CD4-positive, alpha-beta T cell (primary cell): ENCODE measurements around the gene KLC1. TPM values are rescaled to one million over a fixed set of nuclear protein-coding genes. Genes with fewer than 3 reads are reported as not detected.

Experiments
- ATAC-seq: fragments of 200-7000 bp; cut with Tn5 transposase; one replicate; pipeline ENCODE4 v1.10.0; 2022; ENCODE audit warnings: mild to moderate bottlenecking; ENCODE audit not compliant: poor library complexity
- CTCF ChIA-PET: fragments of 350-600 bp; sonication (Branson Sonifier 250); formaldehyde crosslinking; loops from one replicate; lab custom pipeline; 2021; ENCODE audit warnings: antibody characterized with exemption, inconsistent platforms; lab: Charles Lee
- POLR2A ChIA-PET: fragments of 350-600 bp; sonication (Branson Sonifier 250); formaldehyde crosslinking; loops from one replicate; lab custom pipeline; 2021; ENCODE audit warnings: antibody characterized with exemption, inconsistent platforms; lab: Charles Lee
- DNase-seq, 14 experiments: peaks; one replicate each; pipeline ENCODE4 v3.0.0-alpha.2; 2013 to 2020; ENCODE audit warnings: mixed read lengths in 2 of 14
- H3K27ac ChIP-seq, 2 donors: one replicate each; pipeline versions ENCODE4 v1.5.1 to v1.7.0; 2013; ENCODE audit warnings: low read length in 2 of 2, low read depth in 1 of 2, mild to moderate bottlenecking in 1 of 2
- H3K27me3 ChIP-seq, 2 experiments: 1 replicate in 1 of 2; 2 replicates in 1 of 2; pipeline versions ENCODE4 v1.6.1 to v1.7.0; 2013; ENCODE audit warnings: low read length in 2 of 2, control low read depth in 1 of 2, mild to moderate bottlenecking in 1 of 2, moderate library complexity in 1 of 2; ENCODE audit not compliant: insufficient read depth in 2 of 2, control insufficient read depth in 1 of 2
- H3K36me3 ChIP-seq: one replicate; pipeline ENCODE4 v1.6.1; 2013; ENCODE audit warnings: low read length, control low read depth; ENCODE audit not compliant: insufficient read depth
- H3K4me1 ChIP-seq: one replicate; pipeline ENCODE4 v1.6.1; 2013; ENCODE audit warnings: low read length, control low read depth; ENCODE audit not compliant: insufficient read depth
- H3K4me3 ChIP-seq: one replicate; pipeline ENCODE4 v1.5.1; 2013; ENCODE audit warnings: mild to moderate bottlenecking, low read length, moderate library complexity
- H3K9me3 ChIP-seq, 2 experiments: 1 replicate in 1 of 2; 2 replicates in 1 of 2; pipeline versions ENCODE4 v1.6.1 to v1.7.0; 2013; ENCODE audit warnings: low read length in 2 of 2, mild to moderate bottlenecking in 2 of 2, control low read depth in 1 of 2, moderate library complexity in 1 of 2; ENCODE audit not compliant: control insufficient read depth in 1 of 2, insufficient read depth in 1 of 2
- H3K27ac Mint-ChIP-seq: one replicate; pipeline ENCODE4 v1.8.0; 2020; ENCODE audit warnings: mixed read lengths
- H3K27me3 Mint-ChIP-seq: one replicate; pipeline ENCODE4 v1.8.0; 2021; ENCODE audit warnings: mixed read lengths
- H3K36me3 Mint-ChIP-seq: one replicate; pipeline ENCODE4 v1.8.0; 2021; ENCODE audit warnings: low read depth, mixed read lengths
- H3K4me1 Mint-ChIP-seq: one replicate; pipeline ENCODE4 v1.8.0; 2021; ENCODE audit warnings: low read depth, mixed read lengths
- H3K4me3 Mint-ChIP-seq: one replicate; pipeline ENCODE4 v1.8.0; 2020; ENCODE audit warnings: mild to moderate bottlenecking, mixed read lengths
- H3K9me3 Mint-ChIP-seq: one replicate; pipeline ENCODE4 v1.8.0; 2020; ENCODE audit warnings: mixed read lengths
- intact Hi-C, 2 experiments: fragments of 100-400 bp; cut with DNase I in 1 of 2; cut with micrococcal nuclease in 1 of 2; formaldehyde crosslinking; loops; one replicate each; pipeline versions ENCODE4 v1.15.1 to v1.9.0; 2023 to 2025; cut with DNase I, micrococcal nuclease
- total RNA-seq, 174 experiments: library from RNA in 2 of 174; stranded (reverse) in 2 of 174; gene quantifications; one replicate each; pipeline ENCODE4 v1.2.3 and lab custom pipeline; 2021 to 2026
- TF ChIP-seq, protein P1 (sequence below): fragments of 200-600 bp; IDR thresholded peaks from one replicate; pipeline ENCODE4 v1.8.0; 2022; ENCODE audit warnings: antibody characterized with exemption, mild to moderate bottlenecking

KLC1 gene
- total RNA-seq, 2 experiments from 2014 or later = 111 to 119 TPM

DNA sequence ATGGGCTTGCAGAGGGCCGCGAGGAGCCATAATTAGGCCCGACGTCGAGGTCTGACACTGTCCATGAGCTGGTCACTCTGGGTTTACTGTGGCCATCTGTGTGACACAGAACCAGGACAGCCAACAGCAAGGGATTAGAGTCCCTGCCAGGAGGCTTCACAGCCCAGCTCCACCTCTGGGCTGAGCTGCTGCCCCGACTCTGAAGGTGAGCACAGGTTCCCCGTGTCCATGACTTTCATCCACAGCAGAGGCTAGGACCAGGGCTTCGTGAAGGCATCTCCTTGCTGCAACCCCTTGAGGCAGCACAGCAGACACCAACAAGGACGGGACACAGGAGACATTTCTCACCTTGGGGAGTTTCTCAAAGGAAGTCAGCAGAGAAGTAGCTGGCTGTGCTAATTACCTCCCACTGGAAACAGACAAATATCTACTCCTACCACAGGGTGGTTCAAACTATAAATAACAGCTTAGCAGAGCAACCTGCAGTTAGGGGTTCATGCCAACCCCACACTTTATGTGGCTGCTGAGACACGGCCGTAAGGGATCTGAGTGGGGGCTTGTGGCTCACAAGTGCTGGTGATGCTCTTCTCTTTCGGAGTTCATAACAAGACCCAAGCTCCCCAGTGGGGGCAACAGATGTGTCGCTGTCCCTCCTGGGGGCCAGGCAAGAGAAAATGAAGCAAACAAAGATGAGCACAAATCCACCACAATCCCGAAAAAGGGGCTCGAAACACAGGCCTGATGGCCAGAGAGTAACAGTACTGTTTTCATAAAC lies 115.8 kb downstream of the KLC1 start:
- no peak overlapping the region for H3K27ac Mint-ChIP-seq
- H3K9me3 Mint-ChIP-seq = no peaks in the 10 kb centered on the region

GRCh38 chr14:103745424-103745823 lies 116.4 kb downstream of the KLC1 start:
- Mint-ChIP-seq H3K9me3 (no peaks in the 10 kb centered on the region), H3K4me3 (no peak overlapping the region), H3K27me3 (no peaks in the 10 kb centered on the region), H3K36me3 (peaks cover 37% of the 10 kb centered on the region), H3K4me1 (peaks cover 11% of the 10 kb centered on the region), H3K27ac (no peak overlapping the region)
- Histone ChIP-seq H3K36me3 (peaks cover 16% of the 10 kb centered on the region), H3K9me3 (no peaks in the 10 kb centered on the region), H3K27me3 (no peaks in the 10 kb centered on the region), H3K4me3 (no peak overlapping the region), H3K4me1 (peaks cover 12% of the 10 kb centered on the region), H3K27ac (no peak overlapping the region)
- no peak for ATAC-seq
- TF ChIP-seq, protein P1, sequence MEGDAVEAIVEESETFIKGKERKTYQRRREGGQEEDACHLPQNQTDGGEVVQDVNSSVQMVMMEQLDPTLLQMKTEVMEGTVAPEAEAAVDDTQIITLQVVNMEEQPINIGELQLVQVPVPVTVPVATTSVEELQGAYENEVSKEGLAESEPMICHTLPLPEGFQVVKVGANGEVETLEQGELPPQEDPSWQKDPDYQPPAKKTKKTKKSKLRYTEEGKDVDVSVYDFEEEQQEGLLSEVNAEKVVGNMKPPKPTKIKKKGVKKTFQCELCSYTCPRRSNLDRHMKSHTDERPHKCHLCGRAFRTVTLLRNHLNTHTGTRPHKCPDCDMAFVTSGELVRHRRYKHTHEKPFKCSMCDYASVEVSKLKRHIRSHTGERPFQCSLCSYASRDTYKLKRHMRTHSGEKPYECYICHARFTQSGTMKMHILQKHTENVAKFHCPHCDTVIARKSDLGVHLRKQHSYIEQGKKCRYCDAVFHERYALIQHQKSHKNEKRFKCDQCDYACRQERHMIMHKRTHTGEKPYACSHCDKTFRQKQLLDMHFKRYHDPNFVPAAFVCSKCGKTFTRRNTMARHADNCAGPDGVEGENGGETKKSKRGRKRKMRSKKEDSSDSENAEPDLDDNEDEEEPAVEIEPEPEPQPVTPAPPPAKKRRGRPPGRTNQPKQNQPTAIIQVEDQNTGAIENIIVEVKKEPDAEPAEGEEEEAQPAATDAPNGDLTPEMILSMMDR = no peak
- CTCF ChIA-PET = no interaction called here
- POLR2A ChIA-PET = no interaction called here
- intact Hi-C loops = no loop called here
- DNase-seq = no peak

More for the DNA sequence above, 115.8 kb downstream of the KLC1 start:
- TF ChIP-seq, protein P1 = no peak
- intact Hi-C loops = no loop called here
- DNase-seq (no peak), ATAC-seq (no peak)
- ChIA-PET CTCF (no interaction called here), POLR2A (no interaction called here)
- Histone ChIP-seq H3K27ac (no peak overlapping the region), H3K9me3 (no peaks in the 10 kb centered on the region), H3K27me3 (no peaks in the 10 kb centered on the region), H3K4me3 (no peak overlapping the region), H3K36me3 (peaks cover 19% of the 10 kb centered on the region), H3K4me1 (peaks cover 12% of the 10 kb centered on the region)
- Mint-ChIP-seq H3K36me3 (peaks cover 38% of the 10 kb centered on the region), H3K4me1 (peaks cover 11% of the 10 kb centered on the region), H3K4me3 (no peak overlapping the region), H3K27me3 (no peaks in the 10 kb centered on the region)

DNA sequence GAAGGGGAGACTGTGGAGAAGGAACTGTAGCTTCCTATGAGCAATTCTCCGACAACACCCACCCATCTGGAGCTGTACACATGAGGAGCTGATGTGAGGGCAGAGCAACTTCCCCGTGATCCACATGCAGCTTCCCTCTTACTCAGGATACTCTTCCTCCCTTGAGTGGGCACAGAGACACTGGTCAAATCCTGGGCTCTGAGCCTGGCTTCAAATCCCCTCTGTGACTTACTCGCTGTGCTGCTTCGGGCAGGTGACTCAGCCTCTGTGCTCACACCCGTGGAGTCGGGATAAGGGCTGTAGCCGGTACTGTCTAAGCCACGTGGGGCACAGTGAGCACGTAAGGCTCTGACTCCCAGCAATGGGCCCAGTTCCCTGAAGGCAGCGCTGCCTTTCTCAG lies 117.7 kb downstream of the KLC1 start:
- Histone ChIP-seq H3K27ac (no peak overlapping the region), H3K4me3 (no peak overlapping the region), H3K27me3 (no peaks in the 10 kb centered on the region), H3K4me1 (peaks cover 12% of the 10 kb centered on the region), H3K9me3 (no peaks in the 10 kb centered on the region), H3K36me3 (peaks cover 14% of the 10 kb centered on the region)
- intact Hi-C loops = no loop called here
- Mint-ChIP-seq H3K4me1 (peaks cover 11% of the 10 kb centered on the region), H3K27ac (no peak overlapping the region), H3K9me3 (no peaks in the 10 kb centered on the region), H3K27me3 (no peaks in the 10 kb centered on the region), H3K4me3 (no peak overlapping the region), H3K36me3 (peaks cover 33% of the 10 kb centered on the region)
- ATAC-seq (no peak), DNase-seq (no peak)
- TF ChIP-seq, protein P1 = no peak
- ChIA-PET POLR2A (no interaction called here), CTCF (no interaction called here)
